ENCODE measurements around the gene ZSWIM9. TPM values are rescaled to one million over a fixed set of nuclear protein-coding genes. Genes with fewer than 3 reads are reported as not detected.

The ZSWIM9 gene
- polyA plus RNA-seq, result 1 to 10 TPM; 3.0 to 7.8 (median 4.2) TPM

GRCh38 chr19:48169939-48170803 is at the start of gene ZSWIM9, which contains the start of gene LIG1:
TSS of gene ZSWIM9 (plus strand) at chr19:48170680. CDS start at chr19:48171803, 1,123 bp downstream.
TSS of gene LIG1 (minus strand) at chr19:48170344. CDS start at chr19:48165566, 4,778 bp downstream.
- WGBS, 3 donors, result 0 to 1% (median 0%) methylated on average over 72 to 82 of the region's 82 CpGs

GRCh38 chr19:48121066-48121465 is 49.4 kb upstream of the ZSWIM9 start:
- 84 to 95% (median 86%) methylated on average over 14 of the region's 14 CpGs for WGBS, 3 donors

More at GRCh38 chr19:48169939-48170803, at the start of gene ZSWIM9, which contains the start of gene LIG1:
- peak within 1 kb of the TSS; percentile 69 for H3K27ac ChIP-seq (ENCODE audit: low read depth, low read length)

GRCh38 chr19:48121909-48122371 is 48.5 kb upstream of the ZSWIM9 start:
- no peak overlapping the region for H3K27ac ChIP-seq (ENCODE audit: low read depth, low read length)
- 36 to 80% (median 50%) methylated on average over 10 of the region's 10 CpGs for WGBS, 3 donors

More at GRCh38 chr19:48121066-48121465, 49.4 kb upstream of the ZSWIM9 start:
- no peak overlapping the region for H3K27ac ChIP-seq (ENCODE audit: low read depth, low read length)

GRCh38 chr19:48122421-48122820 is 48.1 kb upstream of the ZSWIM9 start:
- H3K27ac ChIP-seq (ENCODE audit: low read depth, low read length), result no peak overlapping the region
- WGBS, 3 donors, result 67 to 82% (median 70%) methylated on average over 14 of the region's 14 CpGs

GRCh38 chr19:48123907-48124651 is 46.4 kb upstream of the ZSWIM9 start:
- no peak overlapping the region for H3K27ac ChIP-seq (ENCODE audit: low read depth, low read length)
- 70 to 80% (median 73%) methylated on average over 12 of the region's 12 CpGs for WGBS, 3 donors

- 97 to 98% (median 97%) methylated on average over 6 of the region's 6 CpGs for WGBS, 3 donors
- H3K27ac ChIP-seq (ENCODE audit: low read depth, low read length), result no peak overlapping the region
These were observed 42.9 kb upstream of the ZSWIM9 start for GRCh38 chr19:48127561-48127960.

GRCh38 chr19:48133094-48133493 is 37.4 kb upstream of the ZSWIM9 start:
- WGBS, 3 donors, result 88 to 95% (median 91%) methylated on average over 6 of the region's 6 CpGs
- H3K27ac ChIP-seq (ENCODE audit: low read depth, low read length), result no peak overlapping the region

GRCh38 chr19:48135411-48135810 is 35.1 kb upstream of the ZSWIM9 start:
- whole genome bisulfite sequencing, 3 donors, result 77 to 84% (median 81%) methylated on average over 8 of the region's 8 CpGs

GRCh38 chr19:48136547-48136946 is 33.9 kb upstream of the ZSWIM9 start:
- H3K27ac ChIP-seq (ENCODE audit: low read depth, low read length), result no peak overlapping the region
- WGBS, 3 donors, result 90 to 98% (median 95%) methylated on average over 4 of the region's 4 CpGs

More at GRCh38 chr19:48135411-48135810, 35.1 kb upstream of the ZSWIM9 start:
- no peak overlapping the region for H3K27ac ChIP-seq (ENCODE audit: low read depth, low read length)

GRCh38 chr19:48137411-48137810 is 33.1 kb upstream of the ZSWIM9 start:
- 92 to 96% (median 94%) methylated on average over 24 to 26 of the region's 26 CpGs for WGBS, 3 donors
- no peak overlapping the region for H3K27ac ChIP-seq (ENCODE audit: low read depth, low read length)

GRCh38 chr19:48139053-48139452 is 31.4 kb upstream of the ZSWIM9 start:
- 72 to 91% (median 84%) methylated on average over 6 of the region's 6 CpGs for WGBS, 3 donors
- no peak overlapping the region for H3K27ac ChIP-seq (ENCODE audit: low read depth, low read length)

GRCh38 chr19:48147597-48148175 is 22.8 kb upstream of the ZSWIM9 start:
- 80 to 86% (median 83%) methylated on average over 4 of the region's 4 CpGs for WGBS, 3 donors
- H3K27ac ChIP-seq (ENCODE audit: low read depth, low read length), result no peak overlapping the region

GRCh38 chr19:48148576-48148975 is 21.9 kb upstream of the ZSWIM9 start:
- WGBS, 3 donors, result 91 to 97% (median 95%) methylated on average over 9 of the region's 9 CpGs
- H3K27ac ChIP-seq (ENCODE audit: low read depth, low read length), result no peak overlapping the region

- no peak overlapping the region for H3K27ac ChIP-seq (ENCODE audit: low read depth, low read length)
- WGBS, 3 donors, result 63 to 79% (median 73%) methylated on average over 6 of the region's 6 CpGs
These were observed 21.1 kb upstream of the ZSWIM9 start for GRCh38 chr19:48149430-48149829.

GRCh38 chr19:48152551-48152950 is 17.9 kb upstream of the ZSWIM9 start:
- no peak overlapping the region for H3K27ac ChIP-seq (ENCODE audit: low read depth, low read length)
- 31 to 37% (median 32%) methylated on average over 8 of the region's 8 CpGs for WGBS, 3 donors

- no peak overlapping the region for H3K27ac ChIP-seq (ENCODE audit: low read depth, low read length)
- WGBS, 3 donors, result 49 to 58% (median 55%) methylated on average over 9 of the region's 9 CpGs
These were observed 16.5 kb upstream of the ZSWIM9 start for GRCh38 chr19:48154003-48154402.

- H3K27ac ChIP-seq (ENCODE audit: low read depth, low read length), result no peak overlapping the region
- WGBS, 3 donors, result 87 to 93% (median 90%) methylated on average over 12 of the region's 12 CpGs
These were observed 12.2 kb upstream of the ZSWIM9 start for GRCh38 chr19:48158210-48158790.

- WGBS, 3 donors, result 81 to 95% (median 82%) methylated on average over 5 of the region's 5 CpGs
- no peak overlapping the region for H3K27ac ChIP-seq (ENCODE audit: low read depth, low read length)
These were observed 1.8 kb upstream of the ZSWIM9 start for GRCh38 chr19:48168689-48169088.

Data from adipose tissue (tissue), 3 donors.